ENCODE results near the gene EMILIN1. TPM values are rescaled to one million over a fixed set of nuclear protein-coding genes. Genes with fewer than 3 reads are reported as not detected.

Gene EMILIN1
- polyA plus RNA-seq, 2 donors, result 10.7 to 12.1 TPM

DNA sequence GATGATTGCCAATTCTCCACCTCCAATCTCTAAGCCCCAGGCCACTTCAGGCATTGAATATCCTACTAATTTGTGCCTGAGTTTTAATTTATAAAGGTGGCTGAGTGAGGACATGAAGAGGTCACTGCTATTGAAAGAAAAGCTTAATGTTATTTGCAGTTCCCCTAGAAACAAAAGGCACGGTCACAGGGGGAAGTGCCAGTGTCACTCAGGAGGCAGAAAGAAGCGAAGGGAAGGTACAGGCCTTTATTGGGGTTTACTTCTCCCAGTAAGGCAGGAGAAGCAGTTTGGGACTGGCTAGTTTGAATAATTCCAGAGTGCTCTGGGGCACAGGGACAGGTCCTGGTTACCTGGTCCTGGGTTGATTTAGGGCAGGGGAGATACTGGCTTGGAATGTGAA is 43.5 kb downstream of the EMILIN1 start:
- H3K9me3 ChIP-seq (ENCODE audit: control insufficient read depth in 2 of 2, insufficient read depth in 1 of 2, low read depth in 1 of 2, low read length in 1 of 2), result no peaks in the 10 kb centered on the region

GRCh38 chr2:27122791-27123190 is 44.4 kb downstream of the EMILIN1 start:
- WGBS, 2 donors, result 93 to 94% methylated on average over 7 of the region's 7 CpGs
- H3K27me3 ChIP-seq (ENCODE audit: control insufficient read depth in 1 of 2, insufficient read depth in 2 of 2, low read length in 2 of 2), result no peaks in the 10 kb centered on the region
- H3K27ac ChIP-seq (ENCODE audit: low read depth in 2 of 2, low read length in 1 of 2), result no peak overlapping the region
- no peaks in the 10 kb centered on the region for H3K9me3 ChIP-seq (ENCODE audit: control insufficient read depth in 2 of 2, insufficient read depth in 1 of 2, low read depth in 1 of 2, low read length in 1 of 2)
- H3K4me3 ChIP-seq (ENCODE audit: low read depth in 1 of 2, low read length in 2 of 2), result no peak overlapping the region
- H3K4me1 ChIP-seq (ENCODE audit: control insufficient read depth in 2 of 2, insufficient read depth in 2 of 2, low read length in 1 of 2), result peaks cover 7 to 11% of the 10 kb centered on the region in 2 donors
- no peaks in the 10 kb centered on the region for H3K36me3 ChIP-seq (ENCODE audit: control insufficient read depth in 2 of 2, insufficient read depth in 2 of 2, low read length in 1 of 2)

More for the DNA sequence above, 43.5 kb downstream of the EMILIN1 start:
- WGBS, 2 donors, result 77 to 79% methylated on average over 2 of the region's 2 CpGs
- H3K36me3 ChIP-seq (ENCODE audit: control insufficient read depth in 2 of 2, insufficient read depth in 2 of 2, low read length in 1 of 2), result no peaks in the 10 kb centered on the region
- H3K27me3 ChIP-seq (ENCODE audit: control insufficient read depth in 1 of 2, insufficient read depth in 2 of 2, low read length in 2 of 2), result no peaks in the 10 kb centered on the region
- H3K4me3 ChIP-seq (ENCODE audit: low read depth in 1 of 2, low read length in 2 of 2), result no peak overlapping the region
- peaks cover 7 to 11% of the 10 kb centered on the region in 2 donors for H3K4me1 ChIP-seq (ENCODE audit: control insufficient read depth in 2 of 2, insufficient read depth in 2 of 2, low read length in 1 of 2)
- no peak overlapping the region for H3K27ac ChIP-seq (ENCODE audit: low read depth in 2 of 2, low read length in 1 of 2)

GRCh38 chr2:27123302-27124150 is 45.1 kb downstream of the EMILIN1 start, which contains the start of gene ABHD1:
ABHD1 (plus strand) TSS chr2:27123815; CDS start chr2:27123949, 134 bp downstream.
- Histone ChIP-seq H3K27ac (ENCODE audit: low read depth in 2 of 2, low read length in 1 of 2) (peak within 1 kb of the TSS; percentile 13 to 43), H3K36me3 (ENCODE audit: control insufficient read depth in 2 of 2, insufficient read depth in 2 of 2, low read length in 1 of 2) (no peaks in the 10 kb centered on the region), H3K9me3 (ENCODE audit: control insufficient read depth in 2 of 2, insufficient read depth in 1 of 2, low read depth in 1 of 2, low read length in 1 of 2) (no peaks in the 10 kb centered on the region), H3K27me3 (ENCODE audit: control insufficient read depth in 1 of 2, insufficient read depth in 2 of 2, low read length in 2 of 2) (no peaks in the 10 kb centered on the region), H3K4me3 (ENCODE audit: low read depth in 1 of 2, low read length in 2 of 2) (peak within 1 kb of the TSS; percentile 54 to 61), H3K4me1 (ENCODE audit: control insufficient read depth in 2 of 2, insufficient read depth in 2 of 2, low read length in 1 of 2) (peaks cover 3 to 9% of the 10 kb centered on the region in 2 donors)
- WGBS, 2 donors, result 7% methylated on average over 36 to 47 of the region's 47 CpGs

- H3K36me3 ChIP-seq (ENCODE audit: control insufficient read depth in 2 of 2, insufficient read depth in 2 of 2, low read length in 1 of 2), result peaks cover 0 to under 1% of the 10 kb centered on the region in 2 donors
- no peaks in the 10 kb centered on the region for H3K9me3 ChIP-seq (ENCODE audit: control insufficient read depth in 2 of 2, insufficient read depth in 1 of 2, low read depth in 1 of 2, low read length in 1 of 2)
- H3K27ac ChIP-seq (ENCODE audit: low read depth in 2 of 2, low read length in 1 of 2), result no peak overlapping the region
- 90 to 98% methylated on average over 3 of the region's 3 CpGs for WGBS, 2 donors
- peaks cover 0 to 5% of the 10 kb centered on the region in 2 donors for H3K4me1 ChIP-seq (ENCODE audit: control insufficient read depth in 2 of 2, insufficient read depth in 2 of 2, low read length in 1 of 2)
- H3K27me3 ChIP-seq (ENCODE audit: control insufficient read depth in 1 of 2, insufficient read depth in 2 of 2, low read length in 2 of 2), result no peaks in the 10 kb centered on the region
- no peak overlapping the region for H3K4me3 ChIP-seq (ENCODE audit: low read depth in 1 of 2, low read length in 2 of 2)
These were observed 46.7 kb downstream of the EMILIN1 start for GRCh38 chr2:27125104-27125503.

- Histone ChIP-seq H3K36me3 (ENCODE audit: control insufficient read depth in 2 of 2, insufficient read depth in 2 of 2, low read length in 1 of 2) (peaks cover under 1 to 12% of the 10 kb centered on the region in 2 donors), H3K4me3 (ENCODE audit: low read depth in 1 of 2, low read length in 2 of 2) (no peak overlapping the region), H3K4me1 (ENCODE audit: control insufficient read depth in 2 of 2, insufficient read depth in 2 of 2, low read length in 1 of 2) (peaks cover 0 to 5% of the 10 kb centered on the region in 2 donors), H3K27me3 (ENCODE audit: control insufficient read depth in 1 of 2, insufficient read depth in 2 of 2, low read length in 2 of 2) (no peaks in the 10 kb centered on the region), H3K27ac (ENCODE audit: low read depth in 2 of 2, low read length in 1 of 2) (no peak overlapping the region), H3K9me3 (ENCODE audit: control insufficient read depth in 2 of 2, insufficient read depth in 1 of 2, low read depth in 1 of 2, low read length in 1 of 2) (no peaks in the 10 kb centered on the region)
- WGBS, 2 donors, result 53 to 57% methylated on average over 5 of the region's 5 CpGs
These were observed 47.9 kb downstream of the EMILIN1 start for GRCh38 chr2:27126252-27126710.

GRCh38 chr2:27127883-27128667 is 49.7 kb downstream of the EMILIN1 start:
- peaks cover 0 to 9% of the 10 kb centered on the region in 2 donors for H3K4me1 ChIP-seq (ENCODE audit: control insufficient read depth in 2 of 2, insufficient read depth in 2 of 2, low read length in 1 of 2)
- H3K27me3 ChIP-seq (ENCODE audit: control insufficient read depth in 1 of 2, insufficient read depth in 2 of 2, low read length in 2 of 2), result no peaks in the 10 kb centered on the region
- no peaks in the 10 kb centered on the region for H3K9me3 ChIP-seq (ENCODE audit: control insufficient read depth in 2 of 2, insufficient read depth in 1 of 2, low read depth in 1 of 2, low read length in 1 of 2)
- H3K27ac ChIP-seq (ENCODE audit: low read depth in 2 of 2, low read length in 1 of 2), result no peak overlapping the region
- WGBS, 2 donors, result 88% methylated on average over 9 of the region's 9 CpGs
- no peak overlapping the region for H3K4me3 ChIP-seq (ENCODE audit: low read depth in 1 of 2, low read length in 2 of 2)
- H3K36me3 ChIP-seq (ENCODE audit: control insufficient read depth in 2 of 2, insufficient read depth in 2 of 2, low read length in 1 of 2), result peaks cover 2 to 25% of the 10 kb centered on the region in 2 donors

- Histone ChIP-seq H3K27ac (ENCODE audit: low read depth in 2 of 2, low read length in 1 of 2) (no peak overlapping the region), H3K4me3 (ENCODE audit: low read depth in 1 of 2, low read length in 2 of 2) (no peak overlapping the region), H3K36me3 (ENCODE audit: control insufficient read depth in 2 of 2, insufficient read depth in 2 of 2, low read length in 1 of 2) (peaks cover 2 to 25% of the 10 kb centered on the region in 2 donors), H3K9me3 (ENCODE audit: control insufficient read depth in 2 of 2, insufficient read depth in 1 of 2, low read depth in 1 of 2, low read length in 1 of 2) (no peaks in the 10 kb centered on the region), H3K27me3 (ENCODE audit: control insufficient read depth in 1 of 2, insufficient read depth in 2 of 2, low read length in 2 of 2) (no peaks in the 10 kb centered on the region), H3K4me1 (ENCODE audit: control insufficient read depth in 2 of 2, insufficient read depth in 2 of 2, low read length in 1 of 2) (peaks cover 2 to 10% of the 10 kb centered on the region in 2 donors)
- 77 to 78% methylated on average over 11 of the region's 11 CpGs for WGBS, 2 donors
These were observed 50.5 kb downstream of the EMILIN1 start for GRCh38 chr2:27128668-27129571.

- Histone ChIP-seq H3K4me3 (ENCODE audit: low read depth in 1 of 2, low read length in 2 of 2) (no peak overlapping the region), H3K9me3 (ENCODE audit: control insufficient read depth in 2 of 2, insufficient read depth in 1 of 2, low read depth in 1 of 2, low read length in 1 of 2) (no peaks in the 10 kb centered on the region), H3K27ac (ENCODE audit: low read depth in 2 of 2, low read length in 1 of 2) (no peak overlapping the region), H3K4me1 (ENCODE audit: control insufficient read depth in 2 of 2, insufficient read depth in 2 of 2, low read length in 1 of 2) (peaks cover 2 to 8% of the 10 kb centered on the region in 2 donors), H3K36me3 (ENCODE audit: control insufficient read depth in 2 of 2, insufficient read depth in 2 of 2, low read length in 1 of 2) (peaks cover 2 to 25% of the 10 kb centered on the region in 2 donors), H3K27me3 (ENCODE audit: control insufficient read depth in 1 of 2, insufficient read depth in 2 of 2, low read length in 2 of 2) (no peaks in the 10 kb centered on the region)
- 90 to 93% methylated on average over 10 of the region's 10 CpGs for WGBS, 2 donors
These were observed 52.0 kb downstream of the EMILIN1 start for GRCh38 chr2:27130396-27130795.

DNA sequence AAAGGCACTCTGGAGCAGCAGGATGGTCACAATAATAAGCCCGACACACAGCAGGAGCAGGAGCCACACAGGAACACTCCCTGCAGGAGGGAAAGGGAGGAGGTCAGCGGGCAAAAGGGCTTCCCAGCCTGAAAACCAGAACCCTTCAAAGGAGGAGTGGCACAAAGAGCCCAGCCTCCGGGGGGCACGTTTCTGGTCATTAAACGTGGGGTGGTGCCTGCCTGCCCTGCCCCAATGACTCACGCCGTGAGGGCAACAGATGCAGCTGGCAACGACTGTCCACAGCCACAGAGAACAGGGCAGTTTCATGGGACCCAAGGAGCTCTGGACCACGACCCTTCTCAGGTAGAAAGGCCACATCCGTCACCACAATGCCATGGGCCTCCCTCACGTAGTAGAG is 53.0 kb downstream of the EMILIN1 start:
- Histone ChIP-seq H3K36me3 (ENCODE audit: control insufficient read depth in 2 of 2, insufficient read depth in 2 of 2, low read length in 1 of 2) (peaks cover 2 to 25% of the 10 kb centered on the region in 2 donors), H3K27me3 (ENCODE audit: control insufficient read depth in 1 of 2, insufficient read depth in 2 of 2, low read length in 2 of 2) (no peaks in the 10 kb centered on the region), H3K4me3 (ENCODE audit: low read depth in 1 of 2, low read length in 2 of 2) (no peak overlapping the region), H3K27ac (ENCODE audit: low read depth in 2 of 2, low read length in 1 of 2) (no peak overlapping the region), H3K4me1 (ENCODE audit: control insufficient read depth in 2 of 2, insufficient read depth in 2 of 2, low read length in 1 of 2) (peaks cover 2 to 8% of the 10 kb centered on the region in 2 donors), H3K9me3 (ENCODE audit: control insufficient read depth in 2 of 2, insufficient read depth in 1 of 2, low read depth in 1 of 2, low read length in 1 of 2) (no peaks in the 10 kb centered on the region)
- WGBS, 2 donors, result 84 to 87% methylated on average over 11 of the region's 11 CpGs
